Body of pancreas (tissue), 4 donors: ENCODE data around the gene MAGI1. TPM values are rescaled to one million over a fixed set of nuclear protein-coding genes. Genes with fewer than 3 reads are reported as not detected.

ENCODE experiments used
- ATAC-seq: fragments of 150-250 bp; one replicate; pipeline ENCODE4 v1.9.1; 2016
- DNase-seq, 4 donors: peaks; one replicate each; pipeline ENCODE4 v3.0.0-alpha.2; 2019
- H3K27ac ChIP-seq, 4 donors: fragments of 200-600 bp; sonication (generic); 1 replicate in 3 of 4; 2 replicates in 1 of 4; pipeline versions ENCODE4 v1.5.1 to v1.6.1; 2016 to 2019; ENCODE audit warnings: mild to moderate bottlenecking in 1 of 4, mixed read lengths in 1 of 4, moderate library complexity in 1 of 4
- H3K27me3 ChIP-seq, 2 donors: fragments of 200-600 bp; sonication (generic); one replicate each; pipeline ENCODE4 v1.6.0; 2016; ENCODE audit warnings: mild to moderate bottlenecking in 1 of 2
- H3K36me3 ChIP-seq, 2 donors: fragments of 200-600 bp; sonication (generic); replicated peaks in 1 of 2; 2 replicates each; pipeline ENCODE4 v1.5.1; 2016; ENCODE audit warnings: low read depth in 2 of 2; ENCODE audit not compliant: insufficient read depth in 1 of 2
- H3K4me1 ChIP-seq: fragments of 200-600 bp; sonication (generic); one replicate; pipeline ENCODE4 v1.6.0; 2016
- H3K4me3 ChIP-seq, 2 donors: fragments of 200-600 bp; sonication (generic); 1 replicate in 1 of 2; 2 replicates in 1 of 2; pipeline ENCODE4 v1.5.1; 2016 to 2019
- H3K9me3 ChIP-seq, 3 donors: fragments of 200-600 bp; sonication (generic); 1 replicate in 2 of 3; 2 replicates in 1 of 3; pipeline ENCODE4 v1.5.1; 2016
- POLR2A ChIP-seq, 3 donors: fragments of 450-650 bp; IDR thresholded peaks; one replicate each; pipeline ENCODE4 v1.6.1; 2016; ENCODE audit warnings: antibody characterized with exemption in 3 of 3, mild to moderate bottlenecking in 2 of 3
- WGBS, 2 donors: methylation state at CpG; one replicate each; pipeline ENCODE4 v1.1.5; 2017; 5-methylcytosine and 5-hydroxymethylcytosine counted together
- intact Hi-C: fragments of 100-400 bp; cut with DNase I; formaldehyde crosslinking; loops from one replicate; pipeline ENCODE4 v1.15.1; 2023
- total RNA-seq, 2 donors: library from RNA; depleted of rRNA; stranded (reverse); fragments of >200 nt; gene quantifications; one replicate each; pipeline ENCODE4 v1.1.0, GENCODE V29; 2016
- TF ChIP-seq, protein P1 (sequence below), 7 experiments: fragments of 450-650 bp in 4 of 7; fragments of 200-600 bp in 3 of 7; sonication (generic) in 3 of 7; IDR thresholded peaks; one replicate each; pipeline ENCODE4 v1.5.1; 2016 to 2019; ENCODE audit warnings: antibody characterized with exemption in 7 of 7

The MAGI1 gene
- total RNA-seq, 2 donors from 2014 or later: 44.2 to 63.6 TPM

DNA sequence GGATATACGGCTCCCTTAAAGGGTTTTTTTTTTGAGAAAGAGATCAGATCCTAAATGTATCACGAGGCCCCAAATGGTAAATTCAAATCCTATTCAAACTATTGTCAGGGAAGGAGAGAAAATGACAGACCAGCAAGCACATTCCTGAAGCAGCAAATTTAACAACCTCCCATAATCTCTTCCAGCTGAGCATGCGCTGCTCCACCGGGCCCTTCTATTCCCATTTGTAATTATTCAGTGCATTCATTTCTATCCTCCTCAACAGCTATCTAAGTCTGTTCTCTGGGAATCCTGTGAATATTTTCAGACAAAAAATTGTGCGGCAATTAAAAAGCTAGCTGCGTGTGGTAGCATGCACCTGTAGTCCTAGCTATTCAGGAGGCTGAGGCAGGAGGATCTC lies 43.2 kb downstream of the MAGI1 start:
- intact Hi-C loops: no loop called here
- ATAC-seq: no peak
- TF ChIP-seq, protein P1, sequence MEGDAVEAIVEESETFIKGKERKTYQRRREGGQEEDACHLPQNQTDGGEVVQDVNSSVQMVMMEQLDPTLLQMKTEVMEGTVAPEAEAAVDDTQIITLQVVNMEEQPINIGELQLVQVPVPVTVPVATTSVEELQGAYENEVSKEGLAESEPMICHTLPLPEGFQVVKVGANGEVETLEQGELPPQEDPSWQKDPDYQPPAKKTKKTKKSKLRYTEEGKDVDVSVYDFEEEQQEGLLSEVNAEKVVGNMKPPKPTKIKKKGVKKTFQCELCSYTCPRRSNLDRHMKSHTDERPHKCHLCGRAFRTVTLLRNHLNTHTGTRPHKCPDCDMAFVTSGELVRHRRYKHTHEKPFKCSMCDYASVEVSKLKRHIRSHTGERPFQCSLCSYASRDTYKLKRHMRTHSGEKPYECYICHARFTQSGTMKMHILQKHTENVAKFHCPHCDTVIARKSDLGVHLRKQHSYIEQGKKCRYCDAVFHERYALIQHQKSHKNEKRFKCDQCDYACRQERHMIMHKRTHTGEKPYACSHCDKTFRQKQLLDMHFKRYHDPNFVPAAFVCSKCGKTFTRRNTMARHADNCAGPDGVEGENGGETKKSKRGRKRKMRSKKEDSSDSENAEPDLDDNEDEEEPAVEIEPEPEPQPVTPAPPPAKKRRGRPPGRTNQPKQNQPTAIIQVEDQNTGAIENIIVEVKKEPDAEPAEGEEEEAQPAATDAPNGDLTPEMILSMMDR (IDR thresholded peaks at IDR 0.05): no peak
- no peak for TF ChIP-seq POLR2A (IDR thresholded peaks at IDR 0.05)

DNA sequence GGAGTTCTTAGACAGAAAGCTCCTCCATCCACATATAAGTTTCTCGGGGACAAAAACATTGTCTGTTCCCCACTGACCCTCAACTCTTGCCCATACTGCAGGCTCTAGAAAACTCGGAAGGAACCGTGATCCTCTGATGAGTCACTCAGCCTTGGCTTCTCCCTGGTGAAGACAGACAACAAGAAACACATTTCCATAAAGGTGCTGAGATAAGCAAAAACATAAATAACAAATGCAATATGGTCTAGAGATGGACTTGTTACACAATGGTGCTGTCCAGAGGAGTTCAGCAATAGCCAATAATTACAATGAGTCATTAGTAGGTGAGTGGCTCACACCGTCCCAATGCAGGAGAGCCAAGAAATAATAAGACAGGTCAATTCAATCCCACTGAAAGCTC lies 43.7 kb downstream of the MAGI1 start:
- ATAC-seq (no peak), DNase-seq (no peak)
- Histone ChIP-seq H3K4me1 (peaks cover 42% of the 10 kb centered on the region), H3K27me3 (no peaks in the 10 kb centered on the region), H3K9me3 (peaks cover 0 to 4% (median 0%) of the 10 kb centered on the region in 3 donors), H3K36me3 (no peaks in the 10 kb centered on the region), H3K27ac (no peak overlapping the region), H3K4me3 (no peak overlapping the region)
- TF ChIP-seq, protein P1 (IDR thresholded peaks at IDR 0.05): no peak
- TF ChIP-seq POLR2A (IDR thresholded peaks at IDR 0.05): no peak
- 82 to 87% methylated on average over 4 of the region's 4 CpGs for WGBS, 2 donors
- intact Hi-C loops: no loop called here

More for the DNA sequence above, 43.2 kb downstream of the MAGI1 start:
- Histone ChIP-seq H3K9me3 (peaks cover 0 to 4% (median 0%) of the 10 kb centered on the region in 3 donors), H3K4me1 (peaks cover 46% of the 10 kb centered on the region), H3K27me3 (no peaks in the 10 kb centered on the region), H3K4me3 (no peak overlapping the region), H3K27ac (no peak overlapping the region), H3K36me3 (no peaks in the 10 kb centered on the region)
- no peak for DNase-seq
- WGBS, 2 donors: 87 to 92% methylated on average over 6 of the region's 6 CpGs

DNA sequence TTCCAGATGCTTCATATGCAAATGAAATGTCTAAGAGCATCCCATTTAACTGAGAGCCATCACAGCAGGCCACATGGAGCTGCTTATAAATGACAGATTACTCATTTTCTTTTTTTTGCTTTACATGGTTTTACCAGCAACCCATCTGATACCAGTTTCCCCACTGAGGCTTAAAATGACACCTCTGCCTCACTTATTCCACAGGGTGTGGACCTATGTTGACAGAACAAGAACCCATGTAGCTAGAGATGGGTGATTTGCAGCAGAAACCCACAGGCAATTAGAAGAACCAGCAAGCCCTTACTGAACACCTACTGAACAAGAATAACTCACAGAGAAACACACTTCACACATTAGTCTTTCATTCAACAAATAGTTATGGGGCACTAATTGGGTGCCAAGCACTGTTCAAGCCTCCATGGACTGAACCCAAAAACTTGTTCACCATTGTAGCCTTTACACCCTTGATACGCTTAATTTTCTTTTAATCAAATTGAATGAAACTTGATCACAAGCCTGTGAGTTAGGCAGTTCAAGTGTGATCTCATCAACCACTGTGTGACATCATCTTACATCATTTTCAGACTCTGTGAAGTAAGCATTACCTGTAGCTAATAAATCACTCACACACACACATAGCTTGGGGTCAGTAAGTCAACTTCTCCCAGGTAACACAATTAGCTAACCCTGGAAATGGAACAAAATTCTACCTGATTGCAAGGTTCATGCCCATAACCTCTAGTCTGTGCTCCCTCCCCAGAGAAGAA lies 45.4 kb downstream of the MAGI1 start:
- 100% methylated on average over 1 of the region's 1 CpG for WGBS, 2 donors
- TF ChIP-seq POLR2A (IDR thresholded peaks at IDR 0.05): no peak
- TF ChIP-seq, protein P1 (IDR thresholded peaks at IDR 0.05): no peak

DNA sequence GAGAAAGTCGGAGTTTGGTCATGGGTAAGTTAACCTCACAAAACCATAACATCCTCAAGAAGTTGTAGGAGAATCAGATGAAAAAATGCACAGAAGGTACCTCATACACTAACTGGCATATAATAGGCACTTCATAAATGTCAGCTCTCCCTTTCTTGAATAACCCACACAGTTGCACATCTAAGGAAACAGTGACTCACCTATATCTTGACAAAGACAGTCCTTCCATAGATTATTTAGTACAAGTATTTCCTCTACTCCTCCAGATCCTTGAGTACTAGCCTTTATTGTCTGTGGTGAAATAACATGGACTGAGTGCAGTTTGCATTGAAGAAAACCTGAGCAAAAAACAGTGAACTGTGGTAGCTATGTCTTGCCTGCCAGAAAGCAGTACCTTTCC lies 46.6 kb downstream of the MAGI1 start:
- Histone ChIP-seq H3K27ac (no peak overlapping the region), H3K4me1 (peaks cover 22% of the 10 kb centered on the region), H3K9me3 (no peaks in the 10 kb centered on the region), H3K27me3 (no peaks in the 10 kb centered on the region), H3K36me3 (no peaks in the 10 kb centered on the region), H3K4me3 (no peak overlapping the region)
- intact Hi-C loops: no loop called here
- 92 to 100% methylated on average over 1 of the region's 1 CpG for WGBS, 2 donors
- ATAC-seq: no peak
- no peak for TF ChIP-seq POLR2A (IDR thresholded peaks at IDR 0.05)
- TF ChIP-seq, protein P1 (IDR thresholded peaks at IDR 0.05): no peak
- no peak for DNase-seq

More for the DNA sequence above, 45.4 kb downstream of the MAGI1 start:
- peaks cover 28% of the 10 kb centered on the region for H3K4me1 ChIP-seq
- no peaks in the 10 kb centered on the region for H3K27me3 ChIP-seq
- no peak for DNase-seq
- intact Hi-C loops: no loop called here
- no peak for ATAC-seq
- no peaks in the 10 kb centered on the region for H3K36me3 ChIP-seq
- H3K4me3 ChIP-seq: no peak overlapping the region
- no peak overlapping the region for H3K27ac ChIP-seq
- no peaks in the 10 kb centered on the region for H3K9me3 ChIP-seq
